Neural progenitor cell (in vitro differentiated cells): ENCODE results near the gene WDR37.

ENCODE experiments used
- CTCF ChIP-seq: fragments of 200-600 bp; sonication (generic); IDR thresholded peaks from 2 replicates; pipeline ENCODE4 v1.5.1; 2017; ENCODE audit warnings: antibody characterized with exemption, mild to moderate bottlenecking
- EZH2 ChIP-seq: fragments of 200-600 bp; sonication (generic); IDR thresholded peaks from 2 replicates; pipeline ENCODE4 v1.6.1; 2017; ENCODE audit warnings: antibody characterized with exemption, mild to moderate bottlenecking, moderate library complexity
- EZH2phosphoT487 ChIP-seq: fragments of 200-600 bp; sonication (generic); IDR thresholded peaks from 2 replicates; pipeline ENCODE4 v1.6.1; 2017; ENCODE audit warnings: antibody characterized with exemption

- TF ChIP-seq CTCF (no peak), EZH2 (no peak), EZH2phosphoT487 (no peak)
Observed at GRCh38 chr10:1024103-1024502, 32.1 kb upstream of the WDR37 start.
